H9 (cell line): ENCODE data around the gene XRN2. TPM values are rescaled to one million over a fixed set of nuclear protein-coding genes. Genes with fewer than 3 reads are reported as not detected.

Source experiments
- DNase-seq: peaks from one replicate; pipeline ENCODE4 v3.0.0-alpha.2; 2017
- H2AFZ ChIP-seq: one replicate; pipeline ENCODE4 v1.6.1; 2013; ENCODE audit warnings: mild to moderate bottlenecking, low read length, control low read depth, moderate library complexity
- H2AK5ac ChIP-seq: 2 replicates; pipeline ENCODE4 v1.6.1; 2013; ENCODE audit warnings: low read length, control low read depth, mixed read lengths; ENCODE audit not compliant: insufficient read length
- H2BK120ac ChIP-seq: one replicate; pipeline ENCODE4 v1.6.1; 2013; ENCODE audit warnings: low read depth, mild to moderate bottlenecking, low read length, control low read depth, inconsistent platforms; ENCODE audit not compliant: poor library complexity, severe bottlenecking
- H2BK12ac ChIP-seq: 2 replicates; pipeline ENCODE4 v1.6.1; 2013; ENCODE audit warnings: low read length, control low read depth, mixed read lengths, low read depth; ENCODE audit not compliant: insufficient read length
- H2BK15ac ChIP-seq: 2 replicates; pipeline ENCODE4 v1.6.1; 2013; ENCODE audit warnings: low read depth, low read length, control low read depth
- H2BK20ac ChIP-seq: one replicate; pipeline ENCODE4 v1.6.1; 2013; ENCODE audit warnings: low read depth, mild to moderate bottlenecking, low read length, control low read depth, inconsistent platforms; ENCODE audit not compliant: poor library complexity, severe bottlenecking
- H2BK5ac ChIP-seq: 2 replicates; pipeline ENCODE4 v1.6.1; 2013; ENCODE audit warnings: low read length, control low read depth, mixed read lengths; ENCODE audit not compliant: insufficient read length
- H3K14ac ChIP-seq: 2 replicates; pipeline ENCODE4 v1.6.1; 2013; ENCODE audit warnings: low read length, control low read depth; ENCODE audit not compliant: insufficient read depth
- H3K18ac ChIP-seq: 2 replicates; pipeline ENCODE4 v1.6.1; 2013; ENCODE audit warnings: low read depth, mild to moderate bottlenecking, mixed read lengths, low read length, control low read depth; ENCODE audit not compliant: insufficient read length
- H3K23ac ChIP-seq: 2 replicates; pipeline ENCODE4 v1.6.1; 2013; ENCODE audit warnings: low read length, control low read depth, mixed read lengths, low read depth; ENCODE audit not compliant: insufficient read length
- H3K23me2 ChIP-seq: 2 replicates; pipeline ENCODE4 v1.6.1; 2013; ENCODE audit warnings: low read depth, mild to moderate bottlenecking, mixed read lengths, low read length, control low read depth; ENCODE audit not compliant: insufficient read length, poor library complexity, severe bottlenecking
- H3K27ac ChIP-seq: 2 replicates; pipeline ENCODE4 v1.5.1; 2013; ENCODE audit warnings: low read length, control low read depth, mixed read lengths, low read depth; ENCODE audit not compliant: insufficient read length
- H3K27me3 ChIP-seq: 2 replicates; pipeline ENCODE4 v1.6.1; 2013; ENCODE audit warnings: low read length, control low read depth, inconsistent platforms; ENCODE audit not compliant: insufficient read depth
- H3K4ac ChIP-seq: 2 replicates; pipeline ENCODE4 v1.6.1; 2013; ENCODE audit warnings: low read depth, mild to moderate bottlenecking, control low read depth, inconsistent platforms, low read length, moderate library complexity
- H3K4me1 ChIP-seq: 2 replicates; pipeline ENCODE4 v1.6.1; 2013; ENCODE audit warnings: low read length, control low read depth, inconsistent platforms; ENCODE audit not compliant: insufficient read depth
- H3K4me2 ChIP-seq: 2 replicates; pipeline ENCODE4 v1.6.1; 2013; ENCODE audit warnings: low read length, control low read depth, mixed read lengths; ENCODE audit not compliant: insufficient read length, insufficient read depth
- H3K56ac ChIP-seq: 2 replicates; pipeline ENCODE4 v1.6.1; 2013; ENCODE audit warnings: low read depth, mild to moderate bottlenecking, mixed read lengths, low read length, control low read depth; ENCODE audit not compliant: insufficient read length
- H3K79me1 ChIP-seq: 2 replicates; pipeline ENCODE4 v1.6.1; 2013; ENCODE audit warnings: low read depth, mild to moderate bottlenecking, moderate library complexity, low read length, control low read depth, inconsistent platforms; ENCODE audit not compliant: insufficient read depth, poor library complexity, severe bottlenecking
- H3K79me2 ChIP-seq: 2 replicates; pipeline ENCODE4 v1.6.1; 2013; ENCODE audit warnings: low read length, control low read depth, inconsistent platforms; ENCODE audit not compliant: insufficient read depth
- H3K9ac ChIP-seq: 2 replicates; pipeline ENCODE4 v1.6.1; 2013; ENCODE audit warnings: low read length, control low read depth, mixed read lengths; ENCODE audit not compliant: insufficient read length; ENCODE audit errors: extremely low read depth
- H3K9me3 ChIP-seq: one replicate; pipeline ENCODE4 v1.6.1; 2013; ENCODE audit warnings: low read depth, low read length, inconsistent platforms; ENCODE audit not compliant: control insufficient read depth
- H3T11ph ChIP-seq: one replicate; pipeline ENCODE4 v1.6.1; 2013; ENCODE audit warnings: mild to moderate bottlenecking, low read length, control low read depth, inconsistent platforms
- H4K20me1 ChIP-seq: one replicate; pipeline ENCODE4 v1.6.1; 2013; ENCODE audit not compliant: control insufficient read depth, insufficient read length, insufficient read depth
- H4K5ac ChIP-seq: 2 replicates; pipeline ENCODE4 v1.6.1; 2013; ENCODE audit warnings: low read depth, mild to moderate bottlenecking, mixed read lengths, low read length, control low read depth; ENCODE audit not compliant: insufficient read length
- H4K8ac ChIP-seq: replicated peaks from 2 replicates; pipeline ENCODE4 v1.6.1; 2013; ENCODE audit warnings: low read length, control low read depth, mixed read lengths, low read depth; ENCODE audit not compliant: insufficient read length
- H4K91ac ChIP-seq: 2 replicates; pipeline ENCODE4 v1.6.1; 2013; ENCODE audit warnings: low read depth, mild to moderate bottlenecking, moderate library complexity, mixed read lengths, low read length, control low read depth; ENCODE audit not compliant: insufficient read length
- H3K27ac Mint-ChIP-seq, 3 experiments: 2 replicates in 2 of 3; 3 replicates in 1 of 3; pipeline ENCODE4 v1.8.0; 2020 to 2021; ENCODE audit warnings: mixed read lengths in 3 of 3, mild to moderate bottlenecking in 1 of 3, moderate library complexity in 1 of 3
- H3K27me3 Mint-ChIP-seq: 2 replicates; pipeline ENCODE4 v1.8.0; 2021; ENCODE audit warnings: low read depth, mild to moderate bottlenecking, moderate library complexity, mixed read lengths
- H3K36me3 Mint-ChIP-seq, 3 experiments: 2 replicates in 2 of 3; 3 replicates in 1 of 3; pipeline ENCODE4 v1.8.0; 2020 to 2021; ENCODE audit warnings: low read depth in 3 of 3, mixed read lengths in 3 of 3; ENCODE audit not compliant: insufficient read depth in 1 of 3
- H3K4me1 Mint-ChIP-seq, 2 experiments: 2 replicates each; pipeline ENCODE4 v1.8.0; 2020; ENCODE audit warnings: mixed read lengths in 2 of 2
- H3K4me3 Mint-ChIP-seq, 2 experiments: 2 replicates in 1 of 2; 3 replicates in 1 of 2; pipeline ENCODE4 v1.8.0; 2020 to 2021; ENCODE audit warnings: mild to moderate bottlenecking in 2 of 2, mixed read lengths in 2 of 2, moderate library complexity in 1 of 2
- H3K9me3 Mint-ChIP-seq, 2 experiments: 2 replicates in 1 of 2; 3 replicates in 1 of 2; pipeline ENCODE4 v1.8.0; 2020; ENCODE audit warnings: mild to moderate bottlenecking in 2 of 2, mixed read lengths in 2 of 2, moderate library complexity in 1 of 2
- WGBS: extraction: QIAGEN DNeasy Blood & Tissue Kit; methylation state at CpG from one replicate; pipeline ENCODE4 v1.1.7; 2013; ENCODE audit warnings: missing lambda C conversion rate, low lambda C conversion rate, mixed read lengths; ENCODE audit not compliant: insufficient read length; ENCODE audit errors: extremely low coverage; 5-methylcytosine and 5-hydroxymethylcytosine counted together
- total RNA-seq: library from RNA; stranded (reverse); gene quantifications from 2 replicates; pipeline ENCODE4 v1.2.1, GENCODE V29; 2021
- TF ChIP-seq, protein P1 (sequence below): fragments of 200-600 bp; sonication (generic); conservative IDR thresholded peaks from 3 replicates; pipeline ENCODE4 v1.8.0; 2021; ENCODE audit warnings: antibody characterized with exemption, mild to moderate bottlenecking

Gene XRN2
- total RNA-seq, 1 experiment from 2014 or later: 96.7 TPM

- whole genome bisulfite sequencing: no CpG with 5 or more reads among the region's 1 CpG
- H2BK12ac ChIP-seq: no peak overlapping the region
- no peaks in the 10 kb centered on the region for H3K27me3 ChIP-seq
- Mint-ChIP-seq H3K4me1 (no peaks in the 10 kb centered on the region), H3K27me3 (no peaks in the 10 kb centered on the region), H3K27ac (no peak overlapping the region), H3K9me3 (no peaks in the 10 kb centered on the region), H3K36me3 (peaks cover 15 to 55% (median 52%) of the 10 kb centered on the region in 3 experiments; a peak in 6 of 7 replicates), H3K4me3 (no peak overlapping the region)
- no peaks in the 10 kb centered on the region for H3K4me1 ChIP-seq
- H3K23me2 ChIP-seq: no peaks in the 10 kb centered on the region
- no peaks in the 10 kb centered on the region for H3K79me2 ChIP-seq
- no peak overlapping the region for H2AK5ac ChIP-seq
- H2BK120ac ChIP-seq: no peak overlapping the region
- H3K27ac ChIP-seq: no peak overlapping the region
- H3K23ac ChIP-seq: no peak overlapping the region
- no peak overlapping the region for H4K91ac ChIP-seq
- H3K4me2 ChIP-seq: no peak overlapping the region
- no peak overlapping the region for H4K5ac ChIP-seq
- H4K20me1 ChIP-seq: no peaks in the 10 kb centered on the region
- H3K9ac ChIP-seq: no peak overlapping the region
- no peak overlapping the region for H2BK15ac ChIP-seq
- no peak overlapping the region for H3K4ac ChIP-seq
- no peak for DNase-seq
- no peak overlapping the region for H4K8ac ChIP-seq
- H2BK5ac ChIP-seq: no peak overlapping the region
- no peak overlapping the region for H2BK20ac ChIP-seq
- no peak overlapping the region for H3T11ph ChIP-seq
- TF ChIP-seq, protein P1, sequence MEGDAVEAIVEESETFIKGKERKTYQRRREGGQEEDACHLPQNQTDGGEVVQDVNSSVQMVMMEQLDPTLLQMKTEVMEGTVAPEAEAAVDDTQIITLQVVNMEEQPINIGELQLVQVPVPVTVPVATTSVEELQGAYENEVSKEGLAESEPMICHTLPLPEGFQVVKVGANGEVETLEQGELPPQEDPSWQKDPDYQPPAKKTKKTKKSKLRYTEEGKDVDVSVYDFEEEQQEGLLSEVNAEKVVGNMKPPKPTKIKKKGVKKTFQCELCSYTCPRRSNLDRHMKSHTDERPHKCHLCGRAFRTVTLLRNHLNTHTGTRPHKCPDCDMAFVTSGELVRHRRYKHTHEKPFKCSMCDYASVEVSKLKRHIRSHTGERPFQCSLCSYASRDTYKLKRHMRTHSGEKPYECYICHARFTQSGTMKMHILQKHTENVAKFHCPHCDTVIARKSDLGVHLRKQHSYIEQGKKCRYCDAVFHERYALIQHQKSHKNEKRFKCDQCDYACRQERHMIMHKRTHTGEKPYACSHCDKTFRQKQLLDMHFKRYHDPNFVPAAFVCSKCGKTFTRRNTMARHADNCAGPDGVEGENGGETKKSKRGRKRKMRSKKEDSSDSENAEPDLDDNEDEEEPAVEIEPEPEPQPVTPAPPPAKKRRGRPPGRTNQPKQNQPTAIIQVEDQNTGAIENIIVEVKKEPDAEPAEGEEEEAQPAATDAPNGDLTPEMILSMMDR: no peak
- no peak overlapping the region for H2AFZ ChIP-seq
- H3K56ac ChIP-seq: no peak overlapping the region
- no peak overlapping the region for H3K18ac ChIP-seq
- no peak overlapping the region for H3K14ac ChIP-seq
- H3K79me1 ChIP-seq: no peaks in the 10 kb centered on the region
- H3K9me3 ChIP-seq: no peaks in the 10 kb centered on the region
Measured at GRCh38 chr20:21355981-21356380, 52.9 kb downstream of the XRN2 start.
